CD4-positive, alpha-beta T cell treated with Interleukin-17A for 1 hour (primary cell): ENCODE data around the gene XPNPEP1.

ENCODE experiments used
- DNase-seq: peaks from one replicate; pipeline ENCODE4 v3.0.0-alpha.2; 2020

Gene XPNPEP1

DNA sequence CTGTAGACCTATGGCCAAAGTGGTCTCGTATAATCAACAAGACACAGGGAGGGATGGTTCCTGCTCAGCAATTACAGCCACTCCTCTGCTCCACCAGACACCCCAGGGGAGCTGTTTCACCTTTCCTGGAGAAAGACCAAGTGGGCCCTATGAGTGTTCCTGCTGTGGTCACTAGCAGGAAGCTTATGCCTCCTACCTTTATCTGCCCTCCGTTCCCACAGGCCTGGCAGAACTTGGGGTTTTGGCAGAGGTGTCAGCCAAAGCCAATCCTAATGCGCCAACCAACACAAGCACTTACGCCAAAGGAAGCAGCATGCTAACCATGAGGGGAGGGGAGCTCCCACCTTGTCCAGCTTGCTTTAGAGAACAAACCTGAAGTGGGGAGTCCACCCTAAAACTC is 31.2 kb downstream of the XPNPEP1 start:
- no peak for DNase-seq

DNA sequence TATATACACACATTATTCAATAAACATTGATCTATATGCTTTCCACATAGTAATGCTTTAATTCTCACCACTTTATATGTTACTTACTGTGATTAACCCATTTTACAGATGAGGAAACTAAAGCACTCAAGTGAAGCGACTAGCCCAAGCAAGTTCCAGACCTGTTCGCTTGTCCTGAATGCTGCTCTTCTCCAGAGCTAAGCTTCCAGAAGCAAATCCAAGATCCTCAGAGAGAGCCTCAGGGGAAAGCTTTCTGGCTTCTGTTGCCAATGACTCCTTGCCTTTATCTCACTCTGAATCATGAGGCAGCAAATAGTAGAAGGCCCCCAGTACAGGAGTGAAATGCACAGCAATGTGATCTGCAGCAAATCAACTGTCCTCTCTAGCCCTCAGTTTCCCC is 32.2 kb downstream of the XPNPEP1 start:
- DNase-seq: no peak

DNA sequence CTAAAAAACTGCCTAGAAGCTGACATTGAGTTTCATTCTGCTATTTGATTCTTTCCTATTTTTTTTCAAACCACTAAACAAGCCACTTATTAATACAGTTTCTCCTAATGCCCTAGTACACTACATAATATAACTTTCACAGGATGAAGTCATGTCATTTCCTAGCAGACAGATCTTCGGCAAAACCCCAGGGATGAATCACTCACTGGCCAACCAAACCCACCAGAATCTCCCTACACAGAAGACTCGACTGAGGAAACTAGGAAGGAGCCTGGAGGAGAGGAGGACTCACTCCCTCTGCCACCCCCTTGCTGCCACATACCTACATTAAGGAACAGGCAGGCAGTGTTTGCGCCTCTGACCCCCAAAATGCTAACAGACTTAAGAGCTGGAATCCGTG is 33.4 kb downstream of the XPNPEP1 start:
- no peak for DNase-seq

DNA sequence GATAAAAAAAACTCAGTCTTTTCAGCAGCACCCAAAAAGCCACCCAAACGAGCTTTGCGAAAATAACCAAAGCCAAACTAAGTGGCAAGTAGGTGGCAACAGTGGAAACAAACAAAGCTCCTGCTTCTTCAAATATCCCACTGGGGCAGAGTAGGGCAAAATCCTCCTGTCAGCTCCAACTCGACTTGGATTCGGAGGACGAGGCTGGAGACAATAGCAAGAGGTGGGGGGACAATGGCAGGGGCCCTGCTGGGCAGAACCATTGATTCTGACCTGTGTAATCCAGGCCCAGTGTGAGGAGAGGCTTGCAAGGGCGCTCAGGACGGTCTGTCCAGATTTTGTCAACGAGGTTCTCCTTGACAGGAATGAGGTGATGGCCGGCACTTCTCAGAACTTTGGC is 35.5 kb downstream of the XPNPEP1 start:
- no peak for DNase-seq

DNA sequence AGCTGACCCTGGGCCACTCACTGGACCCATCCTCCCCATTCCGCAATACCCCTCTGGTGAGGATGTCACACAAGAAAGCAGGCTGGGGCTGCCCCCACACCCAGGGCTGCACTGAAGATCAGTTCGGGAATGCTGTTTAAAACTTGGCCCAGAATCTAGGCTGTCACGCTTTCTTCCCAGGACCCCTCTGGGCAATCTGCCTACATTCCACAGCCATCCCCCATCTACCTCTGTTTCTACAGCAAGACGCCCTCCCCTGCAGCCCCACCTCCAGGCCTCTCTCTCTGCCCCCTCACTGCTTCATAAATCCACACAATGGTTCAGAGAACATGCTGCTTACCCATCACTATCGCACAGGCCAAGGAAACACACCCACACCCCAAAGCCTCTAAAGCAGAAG is 36.1 kb downstream of the XPNPEP1 start:
- DNase-seq: no peak

DNA sequence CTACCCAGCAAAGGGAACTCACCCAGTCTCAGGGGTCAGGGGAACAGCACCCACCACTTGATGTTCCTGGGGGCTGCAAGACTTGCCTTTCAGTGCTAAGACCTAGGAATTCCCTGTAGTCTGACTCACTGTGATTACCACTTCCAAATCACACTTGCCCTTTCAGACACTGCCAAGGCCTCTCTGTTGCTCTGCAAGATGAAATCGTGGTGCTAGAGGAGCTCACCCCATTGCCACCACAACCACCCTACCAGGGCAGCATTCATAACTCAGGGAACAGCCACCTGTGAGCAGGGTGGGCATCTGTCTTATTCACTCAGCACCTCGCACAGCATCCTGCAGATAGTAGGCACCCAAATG is 36.5 kb downstream of the XPNPEP1 start:
- no peak for DNase-seq

DNA sequence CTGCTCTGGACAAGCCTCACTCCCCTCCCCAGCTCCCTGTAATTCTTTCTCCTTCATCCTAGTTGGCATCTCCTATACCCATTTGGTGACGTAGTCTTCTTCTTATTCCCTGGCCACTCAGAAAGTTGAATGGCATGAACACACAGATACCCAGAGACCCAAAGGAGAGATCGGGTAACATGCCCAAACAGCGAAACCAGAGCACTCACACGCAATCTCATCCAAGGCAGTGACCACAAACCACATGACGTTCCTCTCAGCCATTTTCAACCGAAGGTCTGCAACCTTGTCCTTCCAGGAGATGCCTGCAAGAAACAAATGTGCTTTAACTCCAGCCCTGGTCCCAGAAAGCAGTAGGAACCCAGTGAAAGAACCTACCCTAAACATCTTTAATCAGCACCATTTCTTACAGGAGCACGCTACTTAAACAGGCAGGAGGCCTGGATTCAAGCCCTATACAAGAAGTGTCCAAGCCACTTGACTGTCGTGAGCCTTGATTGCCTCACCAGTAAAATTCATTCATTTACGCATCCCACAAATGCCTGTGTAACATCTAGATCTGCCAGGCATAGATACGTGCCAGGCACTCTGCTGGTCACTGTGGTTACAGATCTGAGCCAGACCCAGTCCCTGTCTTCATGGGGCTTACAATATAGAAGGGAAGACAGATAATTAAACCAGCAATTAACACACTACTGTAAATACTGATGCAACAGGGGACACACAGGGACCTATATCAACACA is 37.1 kb downstream of the XPNPEP1 start:
- no peak for DNase-seq

DNA sequence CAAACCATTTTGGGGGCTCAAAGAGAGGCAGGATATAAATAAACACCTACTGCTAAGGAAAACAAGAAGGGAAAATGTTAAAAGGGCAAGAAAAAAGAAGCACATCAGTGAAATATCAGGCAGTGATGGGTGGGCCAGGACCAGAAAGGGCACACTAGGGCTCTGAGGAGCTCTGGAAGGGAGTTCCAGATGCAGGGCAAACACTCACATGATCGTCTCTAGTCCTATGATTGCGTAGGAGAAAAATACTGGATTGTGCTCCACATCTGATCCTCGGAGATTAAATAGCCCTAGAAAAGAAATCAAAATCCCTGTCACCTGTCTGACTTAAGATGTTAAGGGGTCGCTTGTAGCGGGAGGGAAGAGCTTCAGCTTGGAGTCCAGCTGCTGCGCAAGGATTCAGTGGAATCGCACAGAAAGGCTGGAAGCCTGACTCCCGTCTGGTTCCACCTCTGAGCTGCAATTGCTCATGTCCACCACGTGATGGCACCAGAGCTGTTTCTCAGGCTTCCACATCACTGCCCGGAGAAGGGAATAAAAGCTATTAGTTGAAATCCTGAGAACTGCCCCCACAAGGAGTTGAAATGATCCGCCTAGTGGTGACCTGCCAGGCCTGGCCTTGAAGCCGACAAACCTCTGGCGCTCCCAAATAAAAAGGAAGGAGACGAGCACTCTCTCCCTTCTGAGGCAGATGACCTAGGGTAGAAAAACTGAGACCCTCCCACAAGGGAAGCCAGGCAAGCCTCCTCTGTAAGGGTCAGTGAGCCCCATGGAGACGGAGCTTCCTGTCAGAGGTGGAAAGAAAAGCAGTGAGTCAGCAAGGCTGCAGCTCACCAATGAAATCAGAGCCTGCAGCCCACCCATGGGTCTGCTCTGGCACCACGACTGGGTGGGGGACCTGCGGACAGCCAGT is 39.2 kb downstream of the XPNPEP1 start:
- peak; percentile 77 for DNase-seq

DNA sequence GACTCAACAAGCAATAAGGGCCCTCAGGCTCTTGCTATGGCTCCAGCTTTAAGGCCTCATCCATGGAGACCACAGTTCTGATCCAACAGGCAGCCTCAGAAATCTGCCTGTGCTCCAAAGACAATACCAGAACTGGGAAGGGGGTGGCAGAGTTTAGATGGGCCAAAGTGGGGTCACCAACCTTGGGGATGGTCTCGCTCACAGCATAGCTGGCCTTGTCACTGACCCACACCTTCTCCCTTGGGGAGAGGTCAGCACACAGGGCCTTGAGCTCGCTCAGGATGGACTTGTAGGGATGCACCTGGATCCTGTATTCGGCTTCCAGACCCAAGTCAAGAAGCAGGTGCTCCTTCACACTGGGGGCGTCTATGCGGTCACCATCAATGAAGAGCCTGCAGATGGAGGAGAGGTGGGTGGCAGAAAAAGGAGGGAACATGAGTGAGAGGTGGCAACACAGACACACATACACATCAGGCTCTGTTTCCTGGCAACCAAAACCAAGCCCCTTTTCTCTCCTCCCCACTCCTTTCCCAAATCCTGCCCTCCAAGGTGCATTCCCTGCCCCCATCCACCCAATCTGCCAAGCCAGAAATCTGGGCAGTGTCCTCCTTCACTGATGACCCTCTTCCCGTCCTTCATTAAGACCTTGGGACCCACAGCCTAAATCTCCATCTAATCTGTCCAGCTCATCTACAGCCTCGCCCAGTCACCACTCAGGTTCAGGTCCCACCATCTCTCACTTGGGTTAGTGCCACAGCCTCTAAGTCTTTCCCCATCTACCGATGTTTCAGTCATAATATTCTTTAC is 40.9 kb downstream of the XPNPEP1 start:
- no peak for DNase-seq

DNA sequence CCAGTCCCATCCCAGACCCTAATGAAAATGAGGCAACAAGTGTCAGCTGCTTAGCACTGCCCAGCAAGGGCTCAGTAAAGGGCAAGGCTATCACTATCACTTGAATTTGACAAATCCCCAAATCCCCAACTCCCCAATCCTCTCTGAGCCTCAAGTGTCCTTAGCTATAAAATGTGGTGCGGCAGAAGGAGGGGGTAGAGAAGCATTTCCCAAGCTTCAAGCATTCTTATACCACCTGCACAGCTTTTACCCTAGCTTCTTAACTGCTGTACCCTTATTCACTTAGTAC is 41.6 kb downstream of the XPNPEP1 start:
- DNase-seq: no peak

DNA sequence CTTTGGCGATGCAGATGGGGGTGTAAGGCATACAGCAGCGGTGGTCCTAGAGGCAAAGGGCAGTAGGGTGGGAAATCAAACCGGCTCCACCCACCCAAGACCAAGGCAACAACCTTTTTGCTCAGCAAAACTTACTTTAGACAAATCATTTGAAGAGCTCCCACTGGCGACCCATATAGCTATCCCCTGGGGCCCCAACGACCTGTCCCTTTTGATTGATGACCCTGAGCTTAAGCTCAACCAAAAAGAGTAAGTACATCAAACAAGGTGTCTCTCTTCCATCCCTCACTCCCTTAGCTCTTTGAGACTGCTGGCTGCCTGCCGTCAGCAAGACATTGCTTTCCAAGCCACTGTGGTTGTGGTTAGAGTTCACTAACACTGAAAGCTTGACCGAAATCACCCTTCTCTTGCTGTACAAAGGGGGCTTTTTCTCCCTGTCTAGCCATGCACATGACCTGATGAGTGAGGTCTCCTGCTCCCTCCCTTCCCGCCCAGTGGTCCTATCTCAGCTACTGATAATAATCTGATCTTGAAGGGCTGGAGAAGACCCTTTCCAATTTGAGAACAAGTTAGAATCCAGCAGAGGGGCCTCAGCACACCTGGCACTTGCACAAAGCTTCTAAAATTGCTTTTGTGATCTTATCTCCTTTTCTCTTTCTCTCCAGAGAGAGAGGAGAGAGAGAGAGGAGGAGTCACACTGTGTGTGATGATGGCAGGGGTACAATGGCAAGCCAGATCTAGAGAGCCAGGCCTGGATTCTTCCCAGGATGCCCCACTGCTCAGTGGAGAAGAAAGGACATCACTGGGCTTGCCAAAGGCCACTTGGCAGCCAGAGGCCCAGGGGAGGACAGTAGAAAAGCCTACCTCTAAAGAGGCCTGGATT is 42.2 kb downstream of the XPNPEP1 start:
- DNase-seq: no peak

DNA sequence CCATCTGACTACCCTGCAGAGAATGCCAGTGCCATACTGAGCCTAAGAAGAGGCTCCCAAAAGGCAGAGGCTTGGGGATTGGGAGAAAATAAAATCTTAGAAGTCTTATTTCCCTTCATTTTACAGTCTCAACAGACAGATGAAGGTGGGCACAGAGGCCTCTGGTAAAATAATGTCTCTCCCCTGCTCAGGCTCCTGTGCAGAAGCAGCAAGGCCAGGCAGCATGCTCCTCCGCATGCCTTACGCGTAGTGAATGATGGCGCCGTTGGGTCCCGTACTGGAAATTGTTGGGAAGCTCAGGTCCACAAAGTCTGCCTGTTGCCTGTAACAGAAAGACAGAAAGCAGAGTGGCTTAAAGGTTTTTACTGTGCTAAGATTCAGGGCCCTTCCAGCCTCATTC is 45.8 kb downstream of the XPNPEP1 start:
- DNase-seq: no peak

DNA sequence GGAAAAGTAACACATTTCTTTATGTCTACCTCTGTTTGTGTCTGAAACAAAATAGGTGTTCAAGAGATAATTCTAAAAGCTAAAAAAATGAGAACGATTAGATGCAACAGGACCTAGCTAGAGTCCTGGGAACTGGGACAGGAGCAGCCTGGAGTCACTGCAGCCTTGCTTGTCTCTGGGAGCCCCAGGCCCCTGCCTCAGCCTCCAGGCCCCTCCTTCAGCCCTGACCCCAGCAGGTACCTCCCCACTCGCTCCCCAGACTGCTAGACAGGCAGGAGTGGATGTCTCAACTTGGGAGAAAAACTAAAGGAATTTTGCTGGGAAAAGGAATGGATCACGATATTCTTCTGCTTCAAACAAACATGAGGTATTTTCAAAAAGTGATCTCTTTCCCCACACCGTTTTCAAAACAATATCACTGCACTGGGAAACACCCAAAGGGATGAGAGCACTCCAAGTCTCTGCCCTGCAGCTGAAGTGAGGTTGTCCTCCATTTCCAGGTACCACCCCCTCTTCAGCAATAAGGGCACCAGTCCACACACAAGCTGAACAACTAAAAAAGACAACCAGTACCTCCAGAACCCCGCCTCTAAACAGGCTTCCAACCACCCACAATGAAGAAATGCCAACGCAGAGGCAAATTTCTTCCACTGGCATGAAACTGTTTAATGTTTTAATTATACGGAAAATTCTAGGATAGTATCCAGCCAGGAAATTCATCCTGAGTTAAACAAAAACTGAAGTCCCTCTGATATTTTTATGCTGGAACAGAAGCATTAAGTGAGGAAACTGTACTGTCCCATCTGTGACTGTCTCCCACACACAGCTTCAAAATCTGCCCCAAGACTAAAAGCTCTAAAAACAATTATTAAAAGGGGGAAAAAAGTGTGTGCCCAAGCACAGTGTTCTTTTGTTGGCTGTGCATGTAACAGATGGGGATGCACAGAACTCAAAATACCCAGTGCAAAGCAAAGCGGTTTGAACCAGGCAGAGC is 47.2 kb downstream of the XPNPEP1 start:
- DNase-seq: no peak

DNA sequence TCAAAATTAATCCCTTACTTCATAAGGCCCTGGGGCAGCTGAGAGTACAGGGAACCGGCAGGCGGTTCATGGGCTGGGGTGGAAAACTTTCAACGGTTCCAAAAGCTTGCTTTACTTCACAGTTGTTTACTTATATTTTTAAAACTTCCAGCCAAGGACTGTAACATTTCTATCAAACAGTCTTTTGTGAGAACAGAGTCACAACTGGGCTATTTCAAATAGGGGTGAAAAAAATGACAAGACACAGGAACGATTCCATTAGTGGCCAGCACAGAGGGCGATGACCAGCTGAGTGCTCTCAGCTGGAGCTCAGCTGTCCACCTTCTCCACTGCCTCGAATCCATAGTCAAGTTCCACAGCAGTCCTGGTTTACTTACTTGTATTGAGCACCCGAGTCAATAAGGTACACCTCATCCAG is 48.2 kb downstream of the XPNPEP1 start:
- DNase-seq: no peak

DNA sequence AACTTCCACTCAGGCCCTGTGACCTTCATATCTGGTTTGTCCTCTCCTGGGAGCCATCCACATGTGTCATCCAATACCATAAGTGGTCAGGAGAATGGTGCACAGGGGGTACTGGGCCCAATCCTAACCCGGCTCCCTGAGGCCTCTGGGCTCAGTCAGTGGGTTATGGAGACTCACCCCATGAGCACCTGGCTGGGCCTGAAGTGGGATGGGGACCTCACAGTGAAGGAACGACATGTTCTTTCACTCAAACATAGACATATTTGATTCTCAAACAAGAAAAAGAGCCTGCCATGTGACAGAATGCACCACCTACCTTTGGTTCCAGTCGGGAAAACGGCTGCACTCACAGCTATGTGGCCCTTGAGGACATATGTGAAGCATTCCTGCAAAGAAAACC is 51.8 kb downstream of the XPNPEP1 start:
- DNase-seq: no peak

DNA sequence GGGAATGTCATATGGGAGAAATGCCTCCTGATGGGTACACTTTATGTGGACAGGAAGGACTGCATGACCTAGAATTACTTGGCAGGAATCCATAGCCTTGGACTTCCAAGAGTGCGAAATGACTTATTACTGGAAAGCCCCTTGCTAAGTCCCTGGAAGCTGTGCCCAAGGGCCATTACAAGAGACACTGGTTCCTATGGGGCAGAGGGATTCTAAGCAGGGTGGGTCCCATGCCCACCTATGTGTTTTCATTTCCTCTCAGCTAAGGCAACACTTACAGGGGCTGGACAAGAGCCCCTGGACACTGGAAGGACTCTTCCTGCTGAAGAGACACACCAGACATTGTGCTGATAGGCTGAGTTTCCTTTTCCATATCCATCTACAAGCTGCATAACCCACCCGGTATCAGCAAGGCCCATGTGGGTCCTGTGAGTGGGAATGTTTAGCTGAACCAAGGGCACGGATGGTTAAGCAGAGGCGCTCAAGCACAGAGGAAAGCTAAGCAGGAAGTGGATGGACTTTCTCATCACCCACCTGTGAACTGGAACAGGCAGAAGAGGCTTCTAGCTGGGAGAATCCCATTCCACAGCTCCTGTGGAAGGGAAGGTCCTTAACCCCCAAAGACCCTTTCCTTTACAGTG is 56.2 kb downstream of the XPNPEP1 start:
- DNase-seq: no peak

DNA sequence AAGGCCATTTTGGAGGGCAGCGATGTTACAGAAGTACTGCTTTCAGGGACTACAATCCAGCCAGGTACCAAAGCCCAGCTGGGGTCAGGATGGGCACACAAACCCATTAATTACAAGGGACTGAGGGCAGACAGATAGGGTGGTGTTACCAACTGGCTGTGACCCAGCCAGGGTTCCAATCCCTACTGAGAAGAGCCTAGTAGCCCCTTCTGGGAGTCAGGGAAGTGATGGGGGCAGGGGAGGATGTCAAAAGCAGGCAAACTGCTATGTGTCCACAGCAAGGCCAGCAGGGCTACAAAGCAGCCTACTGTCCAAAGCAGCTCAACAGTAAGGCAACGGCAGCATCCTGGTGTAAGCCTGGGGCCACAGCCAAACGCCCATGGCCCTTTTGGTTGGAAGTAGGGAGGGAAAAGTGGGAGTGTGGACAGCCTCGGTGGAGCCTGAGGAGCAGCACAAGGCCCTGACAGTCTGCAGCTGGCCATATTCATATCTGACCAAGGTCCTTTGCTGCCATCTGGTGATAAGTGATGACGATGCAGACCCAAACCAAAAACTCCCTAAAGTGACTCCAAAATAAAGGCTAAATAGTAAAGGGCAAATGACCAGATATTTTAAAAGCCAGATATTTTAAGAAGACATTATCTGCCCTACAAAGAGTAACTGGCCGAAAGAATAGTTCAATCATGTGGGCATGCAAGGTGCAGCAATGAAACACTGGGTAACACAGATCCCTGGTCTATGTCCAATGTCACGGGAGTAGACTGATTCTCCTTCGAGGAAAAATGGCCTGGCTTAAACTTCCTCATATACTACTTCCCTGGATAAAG is 56.9 kb downstream of the XPNPEP1 start:
- no peak for DNase-seq

DNA sequence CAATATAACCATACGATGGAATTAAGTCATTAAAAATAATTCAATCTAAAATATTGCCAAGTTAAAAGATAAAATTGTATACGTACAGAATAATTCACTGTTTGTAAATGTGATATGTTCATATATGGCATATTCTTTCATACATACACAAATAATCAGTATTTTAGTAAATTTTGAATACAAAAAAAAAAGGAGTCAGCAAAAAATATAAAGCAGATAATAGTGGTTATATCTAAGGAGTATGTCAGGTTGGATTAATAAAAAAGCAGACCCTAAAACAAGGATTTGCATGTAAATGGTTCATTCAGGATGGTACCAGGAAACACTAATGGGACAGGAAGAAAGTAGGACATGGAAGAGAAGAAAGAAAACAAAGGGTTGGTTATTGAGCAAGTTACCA is 59.5 kb downstream of the XPNPEP1 start:
- DNase-seq: no peak

DNA sequence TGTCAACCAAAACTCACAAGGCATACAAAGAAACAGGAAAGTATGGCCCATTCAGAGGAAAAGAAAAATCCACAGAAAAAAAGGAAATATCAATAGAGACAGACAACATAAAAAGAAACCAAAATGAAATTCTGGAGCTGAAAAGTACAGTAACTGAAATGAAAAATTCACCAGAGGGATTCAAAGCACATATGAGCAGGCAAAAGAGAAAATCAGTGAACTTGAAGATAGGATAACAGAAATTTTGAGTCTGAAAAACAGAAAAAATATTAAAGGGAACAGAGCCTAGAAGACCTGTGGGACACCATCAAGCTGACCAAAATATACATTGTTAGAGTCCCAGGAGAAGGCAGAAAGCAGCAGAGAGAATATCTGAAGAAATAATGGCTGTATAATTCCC is 60.6 kb downstream of the XPNPEP1 start:
- DNase-seq: no peak

DNA sequence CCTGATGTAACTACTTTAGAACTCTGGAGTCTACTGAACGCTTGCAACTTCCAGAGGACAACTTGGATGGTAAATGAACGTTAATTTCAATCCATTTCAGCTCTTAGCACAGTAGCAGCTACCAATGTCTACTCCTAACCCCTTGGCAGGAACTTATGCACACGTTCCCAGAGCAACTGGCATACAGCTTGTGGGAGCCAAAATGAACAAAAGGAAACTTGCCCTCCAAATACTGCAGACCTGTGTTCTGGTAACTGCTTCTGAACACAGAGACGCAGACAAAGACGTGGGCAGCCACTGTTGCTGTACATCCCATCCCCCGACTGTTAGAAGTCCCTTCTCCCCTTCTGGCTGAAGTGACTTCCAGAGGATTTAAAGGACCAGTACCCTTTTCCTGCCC is 61.3 kb downstream of the XPNPEP1 start:
- DNase-seq: no peak
